HG02610 (cell line): Measurements from ENCODE around the gene CGAS.
"Not testable (repeated sequence)": the region's sequence is repeated elsewhere in the genome, so short reads cannot be mapped to it uniquely, and the experiment has no call there.

ENCODE experiments used
- ATAC-seq: cut with Tn5 transposase; IDR thresholded peaks from one replicate; pipeline ENCODE4 v1.9.1; 2021; ENCODE audit warnings: mild to moderate bottlenecking, moderate library complexity; ENCODE audit not compliant: unreplicated experiment

CGAS gene

DNA sequence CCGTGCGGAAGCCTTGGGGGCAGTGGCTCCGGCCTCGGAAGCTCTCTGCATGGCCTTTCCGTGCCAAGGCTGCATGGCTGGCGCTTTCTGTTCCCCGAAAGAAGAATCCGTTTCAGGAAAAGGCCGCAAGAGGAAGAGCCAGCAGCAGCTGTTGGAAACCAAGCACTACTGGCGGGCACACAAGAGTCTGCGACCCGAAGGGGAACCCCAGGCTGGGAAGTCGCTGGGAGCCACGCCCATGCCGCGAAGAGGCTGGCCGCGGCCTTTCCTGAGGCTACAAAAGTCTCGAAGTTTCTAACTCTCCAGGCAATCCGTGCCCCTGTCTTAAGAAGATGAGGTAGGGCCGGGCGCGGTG, at the start of gene CGAS:
Gene CGAS, minus strand, starts transcription at position 191 of the 355 bp plus-strand sequence. Its CDS starts 116 bp downstream, at position 75.
- peak; percentile 76 for ATAC-seq

DNA sequence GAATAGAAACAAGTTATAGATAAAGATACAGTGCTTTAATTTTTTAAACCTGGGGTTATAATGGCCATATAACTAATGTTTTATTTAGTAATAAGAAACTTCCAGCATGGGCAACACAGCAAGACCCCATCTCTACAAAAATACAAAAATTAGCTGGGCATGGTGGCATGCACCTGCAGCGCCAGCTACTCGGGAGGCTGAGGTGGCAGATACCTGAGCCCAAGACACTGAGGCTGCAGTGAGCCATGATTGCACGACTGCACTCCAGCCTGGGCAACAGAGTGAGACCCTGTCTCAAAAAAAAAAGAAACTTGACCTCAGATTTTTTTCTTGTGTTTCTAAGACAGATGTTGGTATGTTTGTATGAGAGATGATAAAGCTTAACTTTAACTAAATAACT, 45.8 kb upstream of the CGAS start:
- no peak for ATAC-seq

DNA sequence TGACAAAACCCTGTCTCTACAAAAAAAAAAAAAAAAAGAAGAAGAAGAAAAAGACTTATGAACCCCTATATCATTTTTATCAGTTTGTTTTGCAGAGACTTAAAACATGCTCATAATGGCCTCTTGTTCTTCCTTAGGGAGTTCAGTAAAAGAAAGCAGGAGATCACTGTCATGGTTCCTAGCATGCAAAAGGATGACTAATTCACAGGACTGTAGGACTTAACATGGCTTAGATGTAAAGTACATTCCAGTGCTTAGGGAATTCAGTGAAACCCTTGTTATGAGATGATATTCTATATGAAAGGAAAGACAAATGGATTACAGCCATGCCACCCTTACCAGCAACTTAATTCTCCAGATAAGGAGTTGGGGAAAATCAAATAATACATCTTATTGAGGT, 39.3 kb upstream of the CGAS start:
- ATAC-seq = no peak

DNA sequence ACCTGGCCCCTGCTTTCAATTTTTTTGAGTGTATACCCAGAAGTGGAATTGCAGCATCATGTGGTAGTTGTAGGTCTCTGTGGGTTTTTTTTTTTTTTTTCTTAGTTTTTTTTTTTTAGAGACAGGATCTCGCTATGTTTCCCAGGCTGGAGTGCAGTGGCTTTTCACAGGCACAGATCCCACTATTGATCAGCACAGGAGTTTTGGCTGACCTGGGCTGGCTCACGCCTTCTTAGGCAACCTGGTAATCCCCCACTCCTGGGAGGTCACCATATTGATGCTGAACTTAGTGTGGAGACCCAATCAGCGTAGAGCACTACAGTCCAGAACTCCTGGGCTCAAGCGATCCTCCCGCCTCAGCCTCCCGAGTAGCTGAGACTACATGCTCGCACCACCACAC, 35.4 kb upstream of the CGAS start:
- ATAC-seq = no peak

DNA sequence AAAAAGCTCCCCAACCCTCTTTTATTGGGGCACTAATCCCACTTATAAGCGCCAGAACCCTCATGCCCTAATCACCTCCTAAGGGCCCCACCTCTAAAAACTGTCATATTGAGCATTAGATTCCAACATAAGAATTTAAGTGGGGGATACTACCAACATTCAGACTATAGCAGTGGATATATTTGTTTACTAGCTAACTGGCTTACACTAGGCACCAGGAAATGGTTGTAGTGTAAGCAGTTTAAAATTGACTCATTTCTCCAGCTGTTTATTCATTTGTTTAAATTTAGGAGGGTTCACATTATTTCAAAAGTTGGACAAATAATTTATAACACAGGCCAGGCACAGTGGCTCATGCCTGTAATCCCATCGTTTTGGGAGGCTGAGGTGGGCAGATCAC, 32.3 kb upstream of the CGAS start:
- ATAC-seq = no peak

DNA sequence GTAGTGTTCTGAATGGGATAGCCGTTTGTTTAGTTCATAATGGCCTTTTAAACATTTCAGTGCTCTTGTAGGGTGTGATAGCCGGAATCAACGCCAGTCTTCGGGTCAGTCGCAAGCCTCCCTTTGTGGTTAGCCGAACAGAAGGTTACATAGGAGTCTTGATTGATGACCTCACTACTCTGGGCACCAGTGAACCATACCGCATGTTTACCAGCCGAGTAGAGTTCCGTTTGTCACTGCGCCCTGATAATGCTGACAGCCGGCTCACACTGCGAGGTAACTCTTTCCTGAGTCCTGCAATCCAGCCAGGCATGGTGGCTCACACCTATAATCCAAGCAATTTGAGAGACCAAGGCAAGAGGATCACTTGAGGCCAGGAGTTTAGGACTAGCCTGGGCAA, 29.9 kb upstream of the CGAS start:
- ATAC-seq = no peak

GRCh38 chr6:73477407-73477806, 25.3 kb upstream of the CGAS start:
- no peak for ATAC-seq

GRCh38 chr6:73476723-73477122, 24.6 kb upstream of the CGAS start:
- ATAC-seq = no peak

- peak; percentile 95 for ATAC-seq
Observed at GRCh38 chr6:73471686-73472290, 19.7 kb upstream of the CGAS start.

- peak; percentile 96 for ATAC-seq
Observed at GRCh38 chr6:73461537-73462350, 9.6 kb upstream of the CGAS start, which contains the start of gene MTO1. Gene MTO1 (plus strand): TSS chr6:73461737. CDS start chr6:73461855, 118 bp downstream.

DNA sequence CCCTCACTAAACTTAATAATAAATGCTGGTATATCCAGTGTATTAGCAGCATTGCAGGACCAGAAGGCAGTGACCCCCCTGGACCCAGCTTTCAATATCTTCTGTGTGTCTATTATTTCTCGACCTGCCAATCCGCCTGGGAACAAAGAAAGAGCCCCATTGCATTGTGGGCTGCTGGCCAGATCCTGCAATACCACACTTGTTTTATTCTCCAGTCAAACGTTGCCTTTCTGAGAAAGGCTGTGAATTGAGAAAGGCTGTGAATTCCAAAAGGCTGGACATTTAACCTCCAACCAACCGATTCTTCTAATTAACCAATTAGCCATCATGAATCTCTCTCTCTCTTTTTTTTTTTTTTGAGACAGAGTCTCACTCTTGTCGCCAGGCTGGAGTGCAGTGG, 8.0 kb upstream of the CGAS start:
- ATAC-seq = no peak

GRCh38 chr6:73459474-73459873, 7.4 kb upstream of the CGAS start:
- not testable (repeated sequence) for ATAC-seq

DNA sequence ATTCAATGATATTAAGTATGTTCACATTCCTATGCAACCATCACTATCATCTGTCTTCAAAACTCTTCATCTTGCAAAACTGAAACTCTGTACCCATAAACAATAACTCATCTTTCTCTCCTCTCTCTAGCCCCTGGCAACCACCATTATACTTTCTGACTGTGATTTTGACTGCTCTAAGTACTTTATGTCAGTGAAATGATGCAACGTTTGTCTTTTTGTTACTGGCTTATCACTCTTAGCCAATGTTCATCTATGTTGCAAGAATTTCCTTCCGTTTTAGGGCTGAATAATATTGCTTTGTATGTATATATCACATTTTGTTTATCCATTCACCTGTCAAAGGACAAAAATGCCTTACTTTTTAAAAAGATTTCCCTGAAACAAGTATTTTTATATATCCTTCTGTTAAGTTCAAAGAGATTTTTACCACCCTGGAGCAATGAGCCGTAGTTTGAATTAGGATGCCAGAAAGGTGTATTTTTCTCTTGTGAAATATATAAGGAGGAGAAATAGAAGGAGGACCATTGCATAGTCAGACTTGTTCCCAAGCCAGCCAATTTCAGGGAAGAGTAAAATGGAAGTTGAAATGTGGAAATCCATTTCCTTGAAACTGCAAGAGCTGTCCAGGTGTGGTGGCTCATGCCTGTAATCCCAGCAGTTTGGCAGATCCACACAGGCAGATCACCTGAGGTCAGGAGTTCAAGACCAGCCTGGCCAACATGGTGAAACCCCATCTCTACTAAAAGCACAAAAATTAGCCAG, 4.0 kb upstream of the CGAS start:
- ATAC-seq = no peak

- peak; percentile 56 for ATAC-seq
Observed at GRCh38 chr6:73451223-73452106, 632 bp downstream of the CGAS start.

- ATAC-seq = no peak
Observed at GRCh38 chr6:73443555-73443954, 8.5 kb downstream of the CGAS start.

DNA sequence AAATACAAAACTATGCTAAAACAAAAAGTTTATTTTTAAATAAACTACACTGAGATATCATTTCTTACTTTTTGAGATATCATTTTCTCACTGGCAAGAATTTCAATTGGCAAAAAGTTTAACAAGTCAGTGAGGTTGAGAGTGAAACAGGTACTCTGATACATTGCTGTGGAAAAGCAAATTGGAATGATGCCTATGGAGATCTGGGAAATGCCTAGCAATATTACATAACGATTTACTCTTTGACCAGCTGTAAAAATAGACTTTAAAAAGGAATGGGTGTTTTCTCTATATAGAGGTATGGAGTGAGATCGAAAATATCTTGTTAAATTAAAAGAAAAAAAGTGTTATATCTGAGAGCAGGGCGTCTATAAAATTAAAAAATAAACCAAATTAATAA, 16.9 kb downstream of the CGAS start:
- no peak for ATAC-seq

GRCh38 chr6:73421534-73421933, 30.6 kb downstream of the CGAS start:
- no peak for ATAC-seq

GRCh38 chr6:73418081-73418741, 33.9 kb downstream of the CGAS start:
- no peak for ATAC-seq

DNA sequence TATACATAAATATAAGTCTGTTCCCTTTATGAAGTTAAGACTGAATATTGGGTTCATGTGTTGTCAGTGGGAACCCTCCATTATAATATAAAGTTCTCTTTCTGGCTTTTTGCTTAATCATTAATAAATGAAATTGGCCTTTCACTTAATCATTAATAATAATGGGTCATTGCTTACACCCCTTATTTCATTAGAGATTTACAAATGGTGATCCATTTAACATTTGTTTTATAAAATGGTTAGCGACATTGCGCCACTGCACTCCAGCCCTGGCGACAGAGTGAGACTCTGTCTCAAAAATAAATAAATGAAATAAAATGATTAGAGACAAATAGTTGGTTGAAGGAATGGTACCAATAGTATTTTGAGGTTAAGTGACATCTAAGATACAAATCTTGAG, 39.0 kb downstream of the CGAS start:
- no peak for ATAC-seq

GRCh38 chr6:73409395-73409794, 42.7 kb downstream of the CGAS start:
- ATAC-seq = no peak
